ENCODE measurements around the gene MYO1E. TPM values are rescaled to one million over a fixed set of nuclear protein-coding genes. Genes with fewer than 3 reads are reported as not detected.

Gene MYO1E
- total RNA-seq, 2 donors from 2014 or later = 47.8 to 65.6 TPM

- Mint-ChIP-seq H3K9me3 (no peaks in the 10 kb centered on the region), H3K27ac (no peak overlapping the region), H3K36me3 (ENCODE audit: low read depth) (no peaks in the 10 kb centered on the region), H3K4me3 (no peak overlapping the region), H3K4me1 (peaks cover 6% of the 10 kb centered on the region), H3K27me3 (ENCODE audit: insufficient read depth) (no peaks in the 10 kb centered on the region)
- Histone ChIP-seq H3K9me3 (ENCODE audit: control insufficient read depth, low read length) (no peaks in the 10 kb centered on the region), H3K4me3 (ENCODE audit: low read length) (no peak overlapping the region), H3K27ac (ENCODE audit: low read depth, low read length) (no peak overlapping the region), H3K27me3 (ENCODE audit: control insufficient read depth, insufficient read depth, low read length, poor library complexity, severe bottlenecking) (no peaks in the 10 kb centered on the region), H3K36me3 (ENCODE audit: control insufficient read depth, insufficient read depth, low read length) (no peaks in the 10 kb centered on the region), H3K4me1 (ENCODE audit: control insufficient read depth, insufficient read depth, low read length) (no peaks in the 10 kb centered on the region), H3K9ac (ENCODE audit: extremely low read depth, low read length, poor library complexity, severe bottlenecking) (no peak overlapping the region)
- 75 to 88% methylated on average over 5 to 8 of the region's 8 CpGs for WGBS, 2 experiments (ENCODE audit: insufficient coverage in 1 of 2, insufficient read length in 1 of 2)
- no peak for TF ChIP-seq CTCF (conservative IDR thresholded peaks at IDR 0.05)
- DNase-seq = peak; percentile 24
These were observed 69.5 kb downstream of the MYO1E start for GRCh38 chr15:59303136-59303535.

GRCh38 chr15:59301527-59301926, 71.1 kb downstream of the MYO1E start:
- Histone ChIP-seq H3K27ac (ENCODE audit: low read depth, low read length) (no peak overlapping the region), H3K9me3 (ENCODE audit: control insufficient read depth, low read length) (no peaks in the 10 kb centered on the region), H3K36me3 (ENCODE audit: control insufficient read depth, insufficient read depth, low read length) (no peaks in the 10 kb centered on the region), H3K9ac (ENCODE audit: extremely low read depth, low read length, poor library complexity, severe bottlenecking) (no peak overlapping the region), H3K4me3 (ENCODE audit: low read length) (no peak overlapping the region), H3K4me1 (ENCODE audit: control insufficient read depth, insufficient read depth, low read length) (no peaks in the 10 kb centered on the region), H3K27me3 (ENCODE audit: control insufficient read depth, insufficient read depth, low read length, poor library complexity, severe bottlenecking) (no peaks in the 10 kb centered on the region)
- Mint-ChIP-seq H3K27me3 (ENCODE audit: insufficient read depth) (no peaks in the 10 kb centered on the region), H3K36me3 (ENCODE audit: low read depth) (peaks cover under 1% of the 10 kb centered on the region), H3K4me3 (no peak overlapping the region), H3K9me3 (no peaks in the 10 kb centered on the region), H3K27ac (no peak overlapping the region), H3K4me1 (peaks cover 6% of the 10 kb centered on the region)
- peak; percentile 36 for DNase-seq
- TF ChIP-seq CTCF (conservative IDR thresholded peaks at IDR 0.05) = no peak
- WGBS, 2 experiments (ENCODE audit: insufficient coverage in 1 of 2, insufficient read length in 1 of 2) = 84 to 85% methylated on average over 5 to 6 of the region's 6 CpGs

- Histone ChIP-seq H3K36me3 (ENCODE audit: control insufficient read depth, insufficient read depth, low read length) (no peaks in the 10 kb centered on the region), H3K4me3 (ENCODE audit: low read length) (no peak overlapping the region), H3K9me3 (ENCODE audit: control insufficient read depth, low read length) (no peaks in the 10 kb centered on the region), H3K9ac (ENCODE audit: extremely low read depth, low read length, poor library complexity, severe bottlenecking) (no peak overlapping the region), H3K27ac (ENCODE audit: low read depth, low read length) (no peak overlapping the region), H3K4me1 (ENCODE audit: control insufficient read depth, insufficient read depth, low read length) (no peaks in the 10 kb centered on the region), H3K27me3 (ENCODE audit: control insufficient read depth, insufficient read depth, low read length, poor library complexity, severe bottlenecking) (no peaks in the 10 kb centered on the region)
- Mint-ChIP-seq H3K9me3 (no peaks in the 10 kb centered on the region), H3K4me1 (peaks cover 15% of the 10 kb centered on the region), H3K36me3 (ENCODE audit: low read depth) (peaks cover 3% of the 10 kb centered on the region), H3K27me3 (ENCODE audit: insufficient read depth) (no peaks in the 10 kb centered on the region), H3K27ac (peak overlapping the region; percentile 70), H3K4me3 (no peak overlapping the region)
- peak; percentile 29 for DNase-seq
- WGBS, 2 experiments (ENCODE audit: insufficient coverage in 1 of 2, insufficient read length in 1 of 2) = 81 to 92% methylated on average over 2 to 5 of the region's 6 CpGs
- TF ChIP-seq CTCF (conservative IDR thresholded peaks at IDR 0.05) = no peak
These were observed 72.0 kb downstream of the MYO1E start for GRCh38 chr15:59300618-59301139.
